NK-92 (cell line): ENCODE results near the gene SLC24A4.

Experiments used
- DNase-seq: peaks from one replicate; lab custom pipeline; 2025; ENCODE audit not compliant: unreplicated experiment; lab: John Stamatoyannopoulos, UW

The SLC24A4 gene, protein sequence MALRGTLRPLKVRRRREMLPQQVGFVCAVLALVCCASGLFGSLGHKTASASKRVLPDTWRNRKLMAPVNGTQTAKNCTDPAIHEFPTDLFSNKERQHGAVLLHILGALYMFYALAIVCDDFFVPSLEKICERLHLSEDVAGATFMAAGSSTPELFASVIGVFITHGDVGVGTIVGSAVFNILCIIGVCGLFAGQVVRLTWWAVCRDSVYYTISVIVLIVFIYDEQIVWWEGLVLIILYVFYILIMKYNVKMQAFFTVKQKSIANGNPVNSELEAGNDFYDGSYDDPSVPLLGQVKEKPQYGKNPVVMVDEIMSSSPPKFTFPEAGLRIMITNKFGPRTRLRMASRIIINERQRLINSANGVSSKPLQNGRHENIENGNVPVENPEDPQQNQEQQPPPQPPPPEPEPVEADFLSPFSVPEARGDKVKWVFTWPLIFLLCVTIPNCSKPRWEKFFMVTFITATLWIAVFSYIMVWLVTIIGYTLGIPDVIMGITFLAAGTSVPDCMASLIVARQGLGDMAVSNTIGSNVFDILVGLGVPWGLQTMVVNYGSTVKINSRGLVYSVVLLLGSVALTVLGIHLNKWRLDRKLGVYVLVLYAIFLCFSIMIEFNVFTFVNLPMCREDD

DNA sequence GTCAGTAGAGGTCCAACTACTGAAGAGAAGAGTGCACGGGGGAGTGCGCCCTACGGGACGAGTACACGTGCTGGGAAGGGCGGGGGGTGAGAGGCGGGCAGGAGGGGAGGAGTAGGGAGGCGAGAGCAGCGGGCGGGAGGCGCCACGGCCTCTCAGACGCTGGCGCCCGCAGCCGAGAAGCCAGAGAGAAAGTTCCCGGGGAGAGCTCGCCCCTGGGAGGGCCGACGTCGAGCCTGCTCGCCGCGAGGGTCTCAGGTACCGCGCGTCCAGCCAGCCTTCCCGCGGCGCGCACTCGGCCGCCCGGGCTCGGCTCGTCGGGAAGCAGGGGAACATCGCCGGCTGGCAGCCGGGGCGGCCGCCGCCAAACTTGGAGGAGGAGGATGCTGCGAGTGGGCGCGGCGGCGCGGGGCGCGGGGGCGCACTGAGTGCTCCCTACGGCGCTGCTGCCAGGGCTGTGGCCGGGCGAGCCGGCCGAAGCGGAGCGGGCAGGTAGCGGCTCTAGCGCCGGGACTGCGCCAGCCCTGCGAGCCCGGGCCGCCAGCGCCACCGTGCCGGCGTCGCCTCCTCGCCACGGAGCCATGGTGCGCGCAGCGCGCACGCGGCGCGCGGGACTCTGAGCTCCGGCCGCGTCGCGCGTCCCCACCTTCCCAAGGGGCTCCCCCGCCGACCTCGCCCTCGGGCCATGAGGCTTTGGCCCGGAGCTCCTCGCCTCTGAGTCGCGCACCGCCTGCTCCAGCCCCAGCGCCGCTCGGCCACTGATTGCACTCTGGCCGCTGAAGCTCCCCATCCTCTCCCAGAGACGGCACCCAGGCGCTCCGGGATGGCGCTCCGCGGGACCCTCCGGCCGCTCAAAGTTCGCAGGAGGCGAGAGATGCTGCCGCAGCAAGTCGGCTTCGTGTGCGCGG is at the start of gene SLC24A4:
Gene SLC24A4, plus strand, starts transcription at position 155 of the 905 bp plus-strand sequence. Its CDS starts 666 bp downstream, at position 821.
- no peak for DNase-seq

DNA sequence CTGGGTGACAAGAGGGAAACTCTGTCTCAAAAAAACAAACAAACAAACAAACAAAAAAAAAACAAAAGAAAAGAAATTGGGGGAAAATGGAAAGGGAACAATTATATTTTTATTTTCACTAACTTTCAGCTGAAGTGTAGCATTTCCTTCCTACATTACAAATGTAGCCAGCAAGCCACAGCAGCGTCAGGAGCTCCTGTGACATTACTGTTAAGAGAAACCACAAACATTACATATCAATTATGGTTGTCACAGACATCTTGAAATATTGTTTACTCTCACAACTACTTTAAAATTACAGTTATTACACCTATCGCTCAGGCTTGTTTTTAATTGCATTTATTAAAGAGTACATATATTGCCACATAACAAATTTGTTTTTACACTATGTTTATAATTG is 49.8 kb upstream of the SLC24A4 start:
- DNase-seq, result no peak

DNA sequence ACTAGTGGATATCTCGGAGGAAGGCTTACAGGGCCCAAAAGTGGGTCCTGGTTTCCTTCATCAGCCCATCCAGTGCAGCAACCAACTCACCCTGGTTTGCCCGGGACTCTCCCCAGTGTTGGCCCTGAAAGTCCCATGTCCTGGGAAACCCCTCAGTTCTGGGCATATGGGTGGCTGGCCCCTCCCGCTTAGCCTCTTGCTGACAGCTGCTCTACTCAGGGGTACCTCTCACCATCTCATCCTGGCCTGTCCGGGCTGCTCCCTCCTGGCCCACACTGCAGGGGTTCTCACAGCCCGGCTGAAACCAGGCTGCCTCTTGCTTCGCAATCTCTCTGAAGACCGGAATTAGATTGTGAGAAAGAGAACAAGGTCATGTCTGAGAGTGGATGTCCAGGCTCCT is 48.9 kb upstream of the SLC24A4 start:
- DNase-seq, result no peak

DNA sequence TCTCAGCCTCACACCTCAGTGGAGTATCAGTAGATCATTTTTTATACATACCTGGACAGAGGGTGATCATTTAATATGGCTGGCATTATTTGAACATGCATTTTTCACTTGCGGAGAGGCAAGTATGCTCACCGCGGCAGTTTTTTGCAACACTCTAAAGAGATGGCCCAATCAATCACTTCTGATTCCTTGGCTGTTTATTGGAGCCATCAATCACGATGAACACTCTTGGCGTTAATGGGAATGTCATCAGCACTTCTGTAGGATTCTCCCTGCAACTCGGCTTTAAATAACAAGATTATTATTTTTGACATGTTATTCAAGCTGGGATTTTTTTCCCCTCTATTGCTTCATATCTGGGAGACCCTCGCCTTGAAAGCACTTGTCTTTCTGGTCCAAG is 46.9 kb upstream of the SLC24A4 start:
- no peak for DNase-seq

DNA sequence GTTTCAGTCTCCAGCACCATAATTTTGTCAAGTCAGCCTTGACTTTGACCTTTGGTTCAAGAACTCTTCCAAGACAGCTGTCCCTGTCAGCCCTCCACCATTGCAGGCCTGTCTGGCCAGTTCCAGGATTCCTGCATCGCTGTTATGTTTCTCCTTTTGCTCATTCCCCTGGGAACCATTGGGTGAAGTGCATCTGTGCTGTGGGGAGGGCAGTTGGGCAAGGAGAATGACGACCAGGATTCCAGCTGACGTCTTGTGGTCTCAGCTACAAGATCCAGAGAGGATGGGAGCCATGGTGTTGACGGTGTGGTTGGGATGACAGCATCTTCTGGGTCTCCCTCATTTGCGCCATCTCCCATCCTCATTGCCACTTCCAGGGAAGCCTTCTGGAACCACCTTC is 45.9 kb upstream of the SLC24A4 start:
- no peak for DNase-seq

DNA sequence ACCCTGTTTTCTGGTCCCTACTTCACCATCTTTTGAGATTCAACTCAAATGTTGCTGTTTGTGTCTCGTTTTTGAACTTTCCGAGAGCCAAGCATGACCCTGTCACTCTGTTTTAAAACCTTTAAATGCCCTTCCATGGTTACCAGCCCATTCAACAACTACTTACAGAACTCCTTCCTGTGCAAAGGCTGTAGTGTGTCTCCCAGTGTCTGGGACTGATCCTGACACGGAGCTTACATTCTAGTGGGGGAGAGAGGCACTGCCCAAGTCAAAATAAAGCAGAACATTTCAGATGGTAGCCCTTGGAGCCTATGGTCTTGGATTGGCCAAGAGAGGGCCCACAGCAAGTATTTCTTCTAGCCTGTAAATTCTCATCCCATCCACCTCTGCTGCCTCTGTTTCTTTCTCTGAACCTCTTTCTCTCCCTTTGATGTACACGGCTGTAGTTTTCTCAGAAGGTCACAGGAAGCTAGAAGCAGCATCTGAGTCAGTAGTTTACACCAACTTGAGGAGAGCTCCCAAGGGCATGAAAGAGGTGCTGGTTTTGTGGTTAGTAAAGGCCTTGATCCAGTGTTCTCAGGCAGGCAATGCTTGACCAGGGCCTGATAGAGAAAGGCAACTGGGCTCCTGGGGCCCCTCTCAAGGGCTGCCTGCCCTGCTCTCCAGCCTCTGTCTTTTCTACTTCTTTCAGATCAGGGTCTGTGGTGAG is 42.3 kb upstream of the SLC24A4 start:
- DNase-seq, result no peak

DNA sequence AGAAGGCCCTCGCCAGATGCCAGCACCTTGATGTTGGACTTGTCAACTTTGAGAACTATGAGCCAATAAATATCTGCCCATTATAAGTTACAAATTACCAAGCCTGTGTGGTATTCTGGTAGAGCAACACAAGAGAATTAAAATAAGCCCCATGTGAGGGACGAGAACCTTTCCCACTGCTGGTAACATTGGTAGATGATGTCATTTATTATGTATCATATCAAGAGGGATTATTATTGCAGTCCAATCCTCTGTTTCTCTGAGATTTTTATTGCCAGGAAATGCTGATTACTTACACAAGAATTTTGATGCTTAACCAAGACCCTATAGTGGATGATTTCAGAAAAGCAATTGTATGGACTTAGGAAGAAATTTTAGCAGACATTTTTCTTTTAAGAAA is 40.3 kb upstream of the SLC24A4 start:
- no peak for DNase-seq

DNA sequence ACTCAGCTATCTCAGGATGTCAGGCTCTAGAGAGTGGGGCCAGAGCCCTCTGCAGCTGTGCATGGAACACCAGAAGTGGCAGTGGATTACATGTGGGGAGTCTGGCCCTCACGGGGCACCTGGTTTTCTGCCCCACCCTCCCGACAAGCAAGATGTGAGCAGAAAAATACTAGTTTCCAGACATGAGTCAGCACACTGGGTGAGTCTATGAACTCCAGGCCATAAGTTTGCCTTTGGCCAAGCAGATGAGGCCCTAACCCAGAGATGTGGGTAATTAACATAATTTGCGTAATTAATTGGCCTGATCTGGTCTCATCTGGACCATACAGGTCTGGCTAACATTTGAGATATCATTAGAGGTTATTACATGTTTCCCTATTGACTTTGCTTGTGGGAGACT is 37.7 kb upstream of the SLC24A4 start:
- DNase-seq, result no peak

DNA sequence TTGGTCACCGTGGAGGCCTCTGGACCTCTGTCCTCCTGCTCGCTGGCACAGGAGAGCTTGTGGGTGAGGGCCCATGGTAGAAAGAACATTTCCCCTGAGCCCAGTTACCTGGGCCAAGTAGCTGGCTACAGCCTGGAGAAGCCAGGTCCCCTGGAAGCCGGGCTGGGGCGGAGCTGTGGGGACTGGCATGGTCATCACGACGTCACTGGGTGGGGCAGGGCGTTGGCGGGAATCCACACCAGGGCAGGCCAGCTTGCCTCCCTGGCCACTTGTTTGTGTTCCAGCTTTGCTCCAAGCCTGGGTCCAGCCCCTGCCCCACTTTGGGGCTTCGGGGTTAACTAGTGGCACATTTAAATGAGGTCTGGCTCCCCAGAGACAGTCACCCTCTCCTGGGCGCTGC is 35.0 kb upstream of the SLC24A4 start:
- no peak for DNase-seq

DNA sequence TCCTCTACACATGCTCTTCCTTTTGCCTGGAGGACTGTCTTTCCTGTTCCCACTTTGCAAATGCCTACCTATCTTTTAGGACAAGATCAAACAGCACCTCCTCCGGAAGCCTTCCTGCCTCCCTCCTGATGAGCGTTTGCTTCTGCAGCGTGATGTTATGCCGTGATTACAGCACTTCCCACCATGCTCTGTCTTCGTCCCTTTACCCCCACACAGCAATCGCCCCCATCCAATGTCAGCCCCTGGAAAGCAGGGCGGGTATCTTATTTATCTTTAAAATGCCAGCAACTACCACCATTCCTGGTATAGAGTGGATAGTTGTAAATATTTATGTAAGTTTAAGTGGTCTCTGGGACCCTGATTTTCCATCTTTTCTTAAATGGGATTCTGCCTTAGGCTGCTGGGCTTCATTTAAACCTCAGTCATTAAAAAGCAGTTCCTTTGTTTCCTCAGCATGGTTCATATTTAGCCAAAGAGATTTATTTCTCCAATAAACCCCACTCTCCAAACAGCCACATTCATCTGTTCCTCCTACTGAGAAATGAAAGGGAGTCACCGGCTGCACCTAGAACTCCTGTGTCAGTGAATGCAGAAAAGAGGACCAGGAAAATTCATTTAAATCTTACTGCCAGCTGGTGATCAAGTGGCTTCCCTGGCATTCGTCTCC is 33.8 kb upstream of the SLC24A4 start:
- DNase-seq, result no peak

DNA sequence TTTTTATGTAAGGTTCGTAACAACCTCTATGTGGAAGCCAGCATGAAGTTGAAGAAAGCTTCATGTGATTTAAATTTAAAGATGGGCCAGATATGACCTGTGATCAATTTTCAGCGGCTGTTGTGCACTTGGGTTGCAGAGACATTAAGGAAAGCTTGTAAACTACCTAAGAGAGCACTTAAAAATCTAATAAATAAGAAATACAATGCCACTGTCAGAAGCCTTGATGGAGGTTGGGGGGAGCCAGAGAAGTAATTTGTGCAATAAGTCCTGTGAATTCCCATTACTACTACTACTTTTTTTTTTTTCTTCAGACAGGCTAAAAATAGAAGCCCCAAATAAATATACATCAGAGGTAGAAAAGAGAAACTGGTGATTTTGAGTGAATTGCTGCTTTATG is 30.3 kb upstream of the SLC24A4 start:
- DNase-seq, result no peak

DNA sequence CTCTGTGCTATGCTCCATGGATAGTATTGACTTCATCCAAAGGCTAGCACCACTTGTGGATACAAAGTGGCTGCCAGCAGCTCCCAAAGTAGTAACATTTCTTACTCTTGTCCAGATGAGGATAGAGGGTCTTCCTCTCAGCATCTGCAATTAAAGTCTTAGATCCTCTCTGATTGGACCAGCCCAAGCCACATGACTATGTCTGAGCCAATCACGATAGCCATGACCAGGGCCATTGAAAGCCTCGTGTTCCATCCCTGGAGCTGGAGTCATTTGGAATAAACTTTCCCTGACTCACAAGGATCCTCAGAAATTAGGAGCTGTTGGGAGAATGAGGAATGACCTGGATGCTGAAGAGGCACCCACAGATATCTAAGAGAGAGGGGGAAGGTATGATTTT is 28.5 kb upstream of the SLC24A4 start:
- DNase-seq, result no peak

DNA sequence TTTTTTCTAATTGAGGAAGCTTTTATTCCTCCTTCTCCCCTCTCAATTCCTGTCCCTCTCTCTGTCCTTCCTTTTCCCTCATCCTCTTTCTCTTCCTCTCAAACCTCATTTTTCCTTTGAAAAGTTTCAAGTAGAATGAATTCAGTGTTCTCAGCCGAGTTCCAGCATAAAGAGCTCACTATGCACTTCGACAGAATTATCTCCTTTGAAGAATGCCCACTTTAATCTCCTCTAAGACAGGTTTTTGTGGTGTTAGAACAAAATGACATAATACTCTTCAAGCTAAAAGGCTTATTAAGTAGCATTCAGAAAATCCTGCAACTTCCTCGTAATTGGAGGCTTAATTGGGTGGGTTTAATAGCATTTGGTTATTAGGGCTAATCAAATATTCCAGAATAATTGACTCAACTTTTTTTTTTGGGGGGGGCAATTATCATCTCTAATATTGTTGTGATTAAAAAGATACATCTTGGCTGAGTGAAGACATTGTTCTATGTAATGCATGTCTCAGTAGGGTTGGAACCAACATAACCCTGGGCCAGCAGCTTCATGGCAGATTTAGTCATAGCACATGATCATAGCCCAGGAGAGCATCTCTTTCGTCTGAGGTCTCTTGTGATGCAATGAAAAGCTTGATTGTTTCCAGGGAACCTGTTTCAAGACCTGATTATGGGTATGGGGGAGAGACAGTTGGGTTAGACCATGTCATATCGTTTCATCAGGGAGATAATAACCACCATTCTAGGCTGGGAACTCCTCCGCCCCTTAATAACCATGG is 25.0 kb upstream of the SLC24A4 start:
- no peak for DNase-seq

DNA sequence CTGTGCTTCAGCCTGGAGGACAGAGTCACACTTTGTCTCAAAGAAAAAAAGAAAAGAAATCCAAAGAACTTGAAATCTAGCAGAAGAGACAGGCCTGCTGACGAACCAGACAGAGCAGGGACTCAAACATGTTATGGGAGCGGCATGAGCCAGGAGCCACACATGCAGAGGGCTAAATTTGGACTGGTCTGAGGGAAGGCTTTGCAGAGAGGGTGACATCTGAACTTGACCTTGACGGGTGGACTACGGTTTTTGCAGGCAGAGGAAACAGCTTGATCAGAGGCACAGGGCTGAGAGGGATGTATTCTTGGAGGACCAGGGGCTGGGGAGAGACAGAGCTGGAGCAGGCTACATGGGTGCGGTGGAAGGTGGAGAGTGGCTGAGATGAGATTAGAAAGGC is 20.5 kb upstream of the SLC24A4 start:
- no peak for DNase-seq

DNA sequence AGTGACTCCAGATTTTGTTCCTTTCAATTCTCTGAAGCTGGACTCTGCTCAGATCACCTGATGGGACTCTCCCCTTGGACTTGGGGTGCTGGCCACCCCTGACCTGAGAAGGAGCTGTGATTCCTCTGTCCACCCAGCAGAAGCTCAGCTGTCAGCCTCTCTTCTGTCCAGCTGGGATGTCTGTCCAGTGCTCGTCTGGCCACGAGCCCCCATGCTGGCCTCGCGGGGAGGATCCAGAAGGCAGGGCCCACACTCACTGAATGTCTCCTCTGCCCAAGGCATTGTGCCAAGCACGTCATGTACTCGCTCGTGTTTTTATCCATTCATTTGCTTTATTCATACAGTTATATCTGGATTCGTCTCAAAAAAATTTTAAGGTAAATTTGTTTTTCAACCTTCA is 14.2 kb upstream of the SLC24A4 start:
- no peak for DNase-seq

DNA sequence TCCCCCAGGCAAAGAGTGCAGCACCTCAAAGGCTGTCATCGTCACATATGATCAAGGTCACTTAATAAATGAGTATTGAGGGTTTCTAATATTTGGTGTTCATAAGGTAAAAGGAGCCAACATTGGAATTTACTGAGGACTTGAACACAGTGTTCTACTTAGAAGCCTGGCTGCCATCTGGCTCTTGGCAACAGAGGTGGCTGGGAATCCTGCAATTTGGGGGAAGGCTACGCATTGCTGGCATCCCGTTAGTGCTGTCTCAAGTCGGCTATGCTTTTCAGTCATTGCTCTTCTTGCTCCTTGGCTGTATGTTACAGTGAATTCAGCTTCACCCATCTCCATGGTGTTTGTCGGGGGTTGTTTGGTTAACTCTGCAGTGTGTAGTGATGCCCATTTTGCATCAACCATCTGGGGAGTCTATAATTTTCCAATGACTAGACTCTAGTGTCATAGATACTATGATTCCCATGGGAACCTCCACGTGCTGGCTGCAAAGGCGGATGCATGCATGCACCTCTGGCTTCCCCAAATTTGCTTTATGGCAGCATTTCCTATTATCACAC is 12.9 kb upstream of the SLC24A4 start:
- DNase-seq, result no peak

DNA sequence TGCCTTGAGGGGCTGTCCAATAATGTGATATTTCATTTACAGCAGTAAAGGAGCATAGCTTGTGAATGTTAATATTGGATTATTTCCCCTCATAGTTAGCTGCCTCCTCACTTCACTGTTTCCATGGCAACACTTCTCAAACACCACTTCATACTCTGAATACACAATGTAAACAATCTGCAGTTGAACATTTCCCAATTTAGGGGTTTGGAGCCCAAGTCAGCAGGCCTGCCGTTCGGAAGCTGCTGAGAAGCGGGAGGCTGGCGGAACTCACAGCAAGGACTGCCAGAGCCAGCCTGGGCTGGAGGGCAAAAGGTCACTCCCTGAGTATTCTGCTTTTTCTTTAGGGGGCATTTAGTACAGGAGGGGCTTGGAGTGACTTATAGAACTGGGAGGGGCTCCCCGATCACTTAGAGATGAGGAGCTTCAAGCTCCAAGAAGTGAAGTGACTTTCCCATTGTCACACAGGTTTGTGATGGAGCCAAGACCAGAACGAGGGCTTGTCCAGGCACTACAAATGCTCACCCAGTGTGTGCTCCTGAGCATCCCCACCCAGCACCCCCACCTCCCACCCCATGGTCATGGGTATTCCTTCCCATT is 12.1 kb upstream of the SLC24A4 start:
- no peak for DNase-seq

DNA sequence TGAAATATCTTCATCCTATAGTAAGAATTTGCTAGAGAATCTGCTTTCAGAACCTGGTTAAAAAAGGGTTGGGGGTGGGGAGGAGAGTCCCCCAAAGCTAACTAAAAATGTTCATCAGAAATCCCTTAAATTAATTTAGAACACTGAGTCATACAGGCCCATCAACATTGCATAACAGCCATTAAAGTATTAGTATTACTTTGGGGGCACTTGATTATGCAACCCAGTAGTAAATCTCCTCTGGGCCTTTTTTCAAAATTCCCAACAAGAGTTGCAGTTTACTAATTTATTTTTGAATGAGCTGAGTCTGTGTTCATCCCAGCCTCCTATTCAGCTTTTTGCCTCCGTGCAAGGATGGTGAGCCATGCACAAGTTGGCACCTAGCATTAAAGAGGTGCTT is 8.8 kb upstream of the SLC24A4 start:
- DNase-seq, result no peak
